Keratinocyte (primary cell): ENCODE results near the gene CGREF1.

Experiments used
- EZH2 ChIP-seq: IDR thresholded peaks from one replicate; pipeline ENCODE4 v1.6.1; 2012; ENCODE audit warnings: inconsistent platforms, mild to moderate bottlenecking, low read length, moderate library complexity
- TF ChIP-seq, protein P1 (sequence below), 3 experiments: IDR thresholded peaks in 1 of 3; conservative IDR thresholded peaks in 1 of 3; optimal IDR thresholded peaks in 1 of 3; 2 replicates in 2 of 3; 3 replicates in 1 of 3; pipeline versions ENCODE3 to v1.5.1; 2011; ENCODE audit warnings: low read length in 3 of 3, mild to moderate bottlenecking in 3 of 3, moderate library complexity in 2 of 3, control low read depth in 1 of 3, inconsistent platforms in 1 of 3; ENCODE audit not compliant: insufficient read depth in 2 of 3; ENCODE audit errors: extremely low read depth in 1 of 3

DNA sequence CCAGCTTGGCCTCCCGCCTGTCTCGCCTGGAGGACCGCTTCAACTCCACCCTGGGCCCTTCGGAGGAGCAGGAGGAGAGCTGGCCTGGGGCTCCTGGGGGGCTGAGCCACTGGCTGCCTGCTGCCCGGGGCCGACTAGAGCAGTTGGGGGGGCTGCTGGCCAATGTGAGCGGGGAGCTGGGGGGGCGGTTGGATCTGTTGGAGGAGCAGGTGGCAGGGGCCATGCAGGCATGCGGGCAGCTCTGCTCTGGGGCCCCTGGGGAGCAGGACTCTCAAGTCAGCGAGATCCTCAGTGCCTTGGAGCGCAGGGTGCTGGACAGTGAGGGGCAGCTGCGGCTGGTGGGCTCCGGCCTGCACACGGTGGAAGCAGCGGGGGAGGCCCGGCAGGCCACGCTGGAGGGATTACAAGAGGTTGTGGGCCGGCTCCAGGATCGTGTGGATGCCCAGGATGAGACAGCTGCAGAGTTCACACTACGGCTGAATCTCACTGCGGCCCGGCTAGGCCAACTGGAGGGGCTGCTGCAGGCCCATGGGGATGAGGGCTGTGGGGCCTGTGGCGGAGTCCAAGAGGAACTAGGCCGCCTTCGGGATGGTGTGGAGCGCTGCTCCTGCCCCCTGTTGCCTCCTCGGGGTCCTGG lies 36.0 kb downstream of the CGREF1 start:
- TF ChIP-seq, protein P1, sequence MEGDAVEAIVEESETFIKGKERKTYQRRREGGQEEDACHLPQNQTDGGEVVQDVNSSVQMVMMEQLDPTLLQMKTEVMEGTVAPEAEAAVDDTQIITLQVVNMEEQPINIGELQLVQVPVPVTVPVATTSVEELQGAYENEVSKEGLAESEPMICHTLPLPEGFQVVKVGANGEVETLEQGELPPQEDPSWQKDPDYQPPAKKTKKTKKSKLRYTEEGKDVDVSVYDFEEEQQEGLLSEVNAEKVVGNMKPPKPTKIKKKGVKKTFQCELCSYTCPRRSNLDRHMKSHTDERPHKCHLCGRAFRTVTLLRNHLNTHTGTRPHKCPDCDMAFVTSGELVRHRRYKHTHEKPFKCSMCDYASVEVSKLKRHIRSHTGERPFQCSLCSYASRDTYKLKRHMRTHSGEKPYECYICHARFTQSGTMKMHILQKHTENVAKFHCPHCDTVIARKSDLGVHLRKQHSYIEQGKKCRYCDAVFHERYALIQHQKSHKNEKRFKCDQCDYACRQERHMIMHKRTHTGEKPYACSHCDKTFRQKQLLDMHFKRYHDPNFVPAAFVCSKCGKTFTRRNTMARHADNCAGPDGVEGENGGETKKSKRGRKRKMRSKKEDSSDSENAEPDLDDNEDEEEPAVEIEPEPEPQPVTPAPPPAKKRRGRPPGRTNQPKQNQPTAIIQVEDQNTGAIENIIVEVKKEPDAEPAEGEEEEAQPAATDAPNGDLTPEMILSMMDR (optimal IDR thresholded peaks at IDR 0.05 in 1 of 3, IDR thresholded peaks at IDR 0.05 in 1 of 3, conservative IDR thresholded peaks at IDR 0.05 in 1 of 3; ENCODE audit: extremely low read depth in 1 of 3, insufficient read depth in 2 of 3, low read length in 3 of 3) = no peak
- TF ChIP-seq EZH2 = no peak
